Heart left ventricle (tissue), 16 donors: ENCODE measurements around the gene JAK3. TPM values are rescaled to one million over a fixed set of nuclear protein-coding genes. Genes with fewer than 3 reads are reported as not detected.

Experiments used
- ATAC-seq, 4 donors: fragments of 200-7000 bp; cut with Tn5 transposase; one replicate each; pipeline ENCODE4 v1.9.1; 2020 to 2022; ENCODE audit warnings: moderate library complexity in 4 of 4, mild to moderate bottlenecking in 3 of 4, moderate number of reproducible peaks in 1 of 4
- DNase-seq, 5 donors: peaks; one replicate each; pipeline ENCODE4 v3.0.0-alpha.2; 2020
- H3K27ac ChIP-seq, 12 donors: fragments of 200-600 bp; sonication (generic) in 4 of 12; one replicate each; pipeline versions ENCODE4 v1.5.0 to v1.8.0; 2016 to 2022; ENCODE audit warnings: mild to moderate bottlenecking in 2 of 12
- H3K27me3 ChIP-seq, 9 donors: fragments of 200-600 bp; sonication (generic) in 2 of 9; one replicate each; pipeline versions ENCODE4 v1.5.1 to v1.8.0; 2016 to 2022; ENCODE audit warnings: mild to moderate bottlenecking in 3 of 9
- H3K36me3 ChIP-seq, 9 donors: fragments of 200-600 bp; sonication (generic) in 2 of 9; one replicate each; pipeline versions ENCODE4 v1.5.0 to v1.8.0; 2018 to 2022; ENCODE audit warnings: mild to moderate bottlenecking in 2 of 9
- H3K4me1 ChIP-seq, 12 donors: fragments of 200-600 bp; sonication (generic) in 4 of 12; one replicate each; pipeline versions ENCODE4 v1.5.0 to v1.8.0; 2016 to 2022; ENCODE audit warnings: mild to moderate bottlenecking in 3 of 12
- H3K4me3 ChIP-seq, 12 donors: fragments of 200-600 bp; sonication (generic) in 4 of 12; one replicate each; pipeline versions ENCODE4 v1.5.0 to v1.8.0; 2017 to 2022; ENCODE audit warnings: mild to moderate bottlenecking in 9 of 12, moderate library complexity in 4 of 12
- H3K9me3 ChIP-seq, 12 donors: fragments of 200-600 bp; sonication (generic) in 4 of 12; one replicate each; pipeline versions ENCODE4 v1.5.0 to v1.8.0; 2016 to 2022; ENCODE audit warnings: mild to moderate bottlenecking in 1 of 12
- POLR2A ChIP-seq, 2 donors: fragments of 450-650 bp; IDR thresholded peaks; one replicate each; pipeline ENCODE4 v1.6.1; 2017; ENCODE audit warnings: antibody characterized with exemption in 2 of 2, mild to moderate bottlenecking in 2 of 2, moderate library complexity in 2 of 2
- WGBS, 4 donors: extraction: QIAGEN DNeasy Blood & Tissue Kit in 2 of 4; methylation state at CpG; one replicate each; pipeline versions ENCODE4 v1.1.5 to v1.1.7; 2013 to 2018; 5-methylcytosine and 5-hydroxymethylcytosine counted together
- intact Hi-C, 10 donors: fragments of 100-400 bp; cut with DNase I; formaldehyde crosslinking; loops; one replicate each; pipeline versions ENCODE4 v1.11.1 to v1.14.2; 2022
- polyA plus RNA-seq, 2 donors: library from polyadenylated mRNA; stranded (reverse); fragments of 200-250 nt; gene quantifications; one replicate each; pipeline ENCODE4 v1.2.3, GENCODE V29; 2013
- total RNA-seq, 9 donors: library from RNA; depleted of rRNA in 2 of 9; stranded (reverse); fragments of >200 nt in 2 of 9; fragmentation: NEBNext Ultra II Directional in 3 of 9; extraction: Animal tissue kit (Norgen Biotek cat#: 25700) in 3 of 9; gene quantifications; one replicate each; pipeline versions ENCODE4 v1.1.0 to v1.2.4, GENCODE V29; 2016 to 2023
- TF ChIP-seq, protein P1 (sequence below), 12 donors: fragments of 200-600 bp; sonication (generic) in 4 of 12; IDR thresholded peaks; one replicate each; pipeline versions ENCODE4 v1.5.0 to v1.8.0; 2018 to 2022; ENCODE audit warnings: antibody characterized with exemption in 12 of 12, mild to moderate bottlenecking in 5 of 12
- donor health status: ischemic (EF 13 %, LVEDD 7.1; RV severe dilation, severe dysfunction).
- donor health status: healthy with polysubstance abuse.
- donor health status: DM: no; HTN: yes; CAD: no.
- donor health status: DM: no; HTN: no; CAD: no.
- donor health status: ischemic (EF 25% LVEDD 6.9; RV normal size, moderate dysfunction).
- donor health status: ischemic (EF 25% LVEDD 5.7; RV mildly dilated, moderate dysfunction).
- donor health status: healthy.
- donor health status: DM: yes; HTN: yes; CAD: no.
- donor health status: ischemic (EF 35%, LVEDD 5.7; RV mildly dilated, moderate dysfunction).
- donor health status: nonischemic (EF 11% LVEDD 7.7; RV severe dilation, severe dysfunction).
- donor health status: DM: yes; HTN: yes; CAD: no.
- donor health status: PGD.
- donor health status: ischemic (EF 29% LVEDD 5.4; RV normal size, mild dysfunction).
- donor health status: nonischemic (EF 23%, LVEDD 6.1; RV moderate dilation, normal function).

JAK3 gene
- total and polyA plus RNA-seq, 11 donors, result 0.77 to 29.2 (median 1.8) TPM

DNA sequence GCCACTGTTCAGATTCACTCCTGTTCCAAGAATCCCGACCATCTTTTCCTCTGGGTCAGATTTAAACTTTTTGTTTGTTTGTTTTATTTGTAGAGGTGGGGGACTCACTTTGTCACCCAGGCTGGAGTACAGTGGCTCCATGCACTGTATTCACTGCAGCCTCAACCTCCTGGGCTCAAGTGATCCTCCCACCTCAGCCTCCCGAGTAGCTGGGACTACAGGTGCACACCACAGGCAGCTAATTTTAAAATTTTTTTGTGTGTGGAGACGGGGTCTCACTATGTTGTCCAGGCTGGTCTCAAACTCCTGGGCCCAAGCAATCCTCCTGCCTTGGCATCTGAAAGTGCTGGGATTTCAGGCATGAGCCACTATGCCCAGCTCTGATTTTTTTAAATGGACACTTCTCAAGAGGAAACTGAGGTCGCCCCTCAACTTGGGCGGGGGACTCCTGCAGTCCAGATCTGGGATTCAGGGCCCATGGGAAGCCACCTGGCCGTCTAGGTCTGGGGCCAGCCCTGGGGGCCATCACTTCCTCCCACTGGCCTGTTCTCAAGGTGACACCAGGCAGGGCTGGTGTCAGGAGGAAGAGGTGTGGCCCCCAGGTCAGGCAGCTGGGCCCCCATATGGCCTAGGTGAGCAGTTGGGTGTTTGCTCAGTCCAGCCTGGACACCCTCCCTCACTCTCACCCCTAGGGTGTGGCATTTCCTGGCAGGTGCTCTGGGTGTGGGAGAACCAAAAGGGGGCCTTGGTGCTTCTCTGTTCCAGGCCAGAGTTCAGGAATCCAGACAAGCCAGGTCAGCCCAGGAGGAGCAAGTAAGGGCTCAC is 51.6 kb downstream of the JAK3 start:
- intact Hi-C loops, result no loop called here
- H3K36me3 ChIP-seq, result no peaks in the 10 kb centered on the region
- TF ChIP-seq POLR2A (IDR thresholded peaks at IDR 0.05), result no peak
- TF ChIP-seq, protein P1, sequence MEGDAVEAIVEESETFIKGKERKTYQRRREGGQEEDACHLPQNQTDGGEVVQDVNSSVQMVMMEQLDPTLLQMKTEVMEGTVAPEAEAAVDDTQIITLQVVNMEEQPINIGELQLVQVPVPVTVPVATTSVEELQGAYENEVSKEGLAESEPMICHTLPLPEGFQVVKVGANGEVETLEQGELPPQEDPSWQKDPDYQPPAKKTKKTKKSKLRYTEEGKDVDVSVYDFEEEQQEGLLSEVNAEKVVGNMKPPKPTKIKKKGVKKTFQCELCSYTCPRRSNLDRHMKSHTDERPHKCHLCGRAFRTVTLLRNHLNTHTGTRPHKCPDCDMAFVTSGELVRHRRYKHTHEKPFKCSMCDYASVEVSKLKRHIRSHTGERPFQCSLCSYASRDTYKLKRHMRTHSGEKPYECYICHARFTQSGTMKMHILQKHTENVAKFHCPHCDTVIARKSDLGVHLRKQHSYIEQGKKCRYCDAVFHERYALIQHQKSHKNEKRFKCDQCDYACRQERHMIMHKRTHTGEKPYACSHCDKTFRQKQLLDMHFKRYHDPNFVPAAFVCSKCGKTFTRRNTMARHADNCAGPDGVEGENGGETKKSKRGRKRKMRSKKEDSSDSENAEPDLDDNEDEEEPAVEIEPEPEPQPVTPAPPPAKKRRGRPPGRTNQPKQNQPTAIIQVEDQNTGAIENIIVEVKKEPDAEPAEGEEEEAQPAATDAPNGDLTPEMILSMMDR (IDR thresholded peaks at IDR 0.05), result no peak
- DNase-seq (no peak), ATAC-seq (no peak)
- H3K4me3 ChIP-seq, result no peak overlapping the region
- no peak overlapping the region for H3K27ac ChIP-seq
- WGBS, 4 donors, result 51 to 68% (median 58%) methylated on average over 6 of the region's 6 CpGs
- peaks cover 0 to 19% (median 0%) of the 10 kb centered on the region in 12 donors for H3K4me1 ChIP-seq
- peaks cover 12 to 82% (median 35%) of the 10 kb centered on the region in 9 donors for H3K27me3 ChIP-seq
- no peaks in the 10 kb centered on the region for H3K9me3 ChIP-seq

DNA sequence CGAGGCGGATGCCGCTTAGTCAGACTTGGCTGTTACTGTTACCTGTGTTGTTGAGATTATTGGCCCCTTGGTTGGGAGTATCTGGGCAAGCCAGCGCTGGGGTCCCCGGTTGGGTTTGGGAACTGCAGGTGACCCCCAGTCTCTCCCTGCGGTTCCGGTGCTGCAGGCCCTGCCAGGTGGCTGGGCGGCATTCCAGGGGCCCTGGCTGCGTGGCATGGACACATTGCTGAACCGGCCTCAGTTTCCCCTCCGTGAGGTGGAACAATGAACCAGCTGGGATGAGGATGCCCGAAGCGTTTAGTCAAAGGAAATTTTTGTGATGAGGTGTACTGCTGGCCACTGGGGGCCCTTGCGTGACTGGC is 52.3 kb downstream of the JAK3 start:
- H3K4me3 ChIP-seq, result peak overlapping the region in 1 of 12 donors; percentile 25
- H3K36me3 ChIP-seq, result no peaks in the 10 kb centered on the region
- 18 to 41% (median 27%) methylated on average over 6 to 14 of the region's 14 CpGs for WGBS, 4 donors
- H3K27ac ChIP-seq, result no peak overlapping the region
- no peak for DNase-seq
- TF ChIP-seq POLR2A (IDR thresholded peaks at IDR 0.05), result no peak
- TF ChIP-seq, protein P1 (IDR thresholded peaks at IDR 0.05), result no peak
- intact Hi-C loops, result no loop called here
- H3K27me3 ChIP-seq, result peaks cover 12 to 77% (median 35%) of the 10 kb centered on the region in 9 donors
- no peak for ATAC-seq
- H3K9me3 ChIP-seq, result no peaks in the 10 kb centered on the region
- peaks cover 0 to 20% (median 0%) of the 10 kb centered on the region in 12 donors for H3K4me1 ChIP-seq

DNA sequence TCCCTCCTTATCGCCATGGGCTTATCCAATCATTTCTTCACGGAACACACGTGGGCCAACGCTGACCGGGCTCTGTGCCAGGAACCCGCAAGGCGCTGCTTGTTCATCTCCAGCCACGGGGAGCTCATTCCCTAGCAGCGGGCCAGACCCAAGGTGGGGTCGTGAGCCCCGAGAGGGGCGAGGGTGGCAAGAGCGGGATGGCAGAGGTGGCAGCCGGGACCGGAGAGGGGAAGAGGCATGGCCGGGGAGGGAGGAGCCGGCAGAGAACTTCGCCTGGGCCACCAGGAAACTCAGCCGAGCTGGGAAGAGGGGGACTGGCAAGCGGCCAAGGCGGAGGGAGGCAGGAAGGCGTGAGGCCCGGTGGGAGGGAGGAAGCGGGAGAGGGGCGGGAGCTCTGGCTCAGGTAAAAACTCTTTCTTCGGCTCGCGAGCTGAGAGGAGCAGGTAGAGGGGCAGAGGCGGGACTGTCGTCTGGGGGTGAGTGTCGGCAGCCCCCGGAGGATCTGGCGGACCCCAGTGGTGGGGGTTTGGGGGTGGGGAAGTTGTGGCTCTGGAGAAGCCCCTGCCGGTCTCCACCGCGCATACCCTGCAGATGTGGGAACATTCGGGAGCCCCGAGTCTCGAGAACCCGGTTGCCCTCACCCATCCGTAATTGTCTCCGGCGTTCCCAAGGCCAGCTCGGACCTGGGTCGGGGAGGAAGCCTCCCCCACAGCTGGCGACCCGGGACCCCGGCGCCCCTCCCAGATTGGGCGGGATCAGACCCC is 52.9 kb downstream of the JAK3 start, which contains the start of gene B3GNT3:
B3GNT3 (plus strand) TSS at position 408 of the 764 bp plus-strand sequence. CDS start 12,670 bp downstream, outside the sequence.
- H3K9me3 ChIP-seq, result no peaks in the 10 kb centered on the region
- H3K4me1 ChIP-seq, result peaks cover 0 to 20% (median 0%) of the 10 kb centered on the region in 12 donors
- H3K27me3 ChIP-seq, result peaks cover 12 to 71% (median 34%) of the 10 kb centered on the region in 9 donors
- intact Hi-C loops, result no loop called here
- ATAC-seq, result no peak
- H3K4me3 ChIP-seq, result peak within 1 kb of the TSS in 1 of 12 donors; percentile 25
- H3K27ac ChIP-seq, result no peak within 1 kb of the TSS
- peak in 1 of 5 donors; percentile 76 for DNase-seq
- no peaks in the 10 kb centered on the region for H3K36me3 ChIP-seq
- WGBS, 4 donors, result 3 to 11% (median 6%) methylated on average over 27 to 50 of the region's 50 CpGs
- TF ChIP-seq POLR2A (IDR thresholded peaks at IDR 0.05), result no peak
- TF ChIP-seq, protein P1 (IDR thresholded peaks at IDR 0.05), result no peak

DNA sequence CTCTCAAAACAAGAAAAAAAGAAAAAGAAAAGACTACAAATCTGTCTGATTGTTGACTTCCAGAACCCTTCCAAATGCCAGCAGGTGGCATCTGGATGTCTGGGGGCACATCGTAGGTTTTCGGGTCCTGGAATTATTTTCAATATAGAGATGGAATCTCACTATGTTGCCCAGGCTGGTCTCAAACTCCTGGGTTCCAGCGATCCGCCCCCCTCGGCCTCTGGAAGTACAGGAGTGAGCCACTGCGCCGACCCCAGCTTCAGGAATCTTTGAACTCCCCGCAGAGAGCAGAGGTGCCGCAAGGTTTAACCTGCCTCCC is 53.4 kb downstream of the JAK3 start:
- H3K36me3 ChIP-seq, result no peaks in the 10 kb centered on the region
- intact Hi-C loops, result no loop called here
- TF ChIP-seq, protein P1 (IDR thresholded peaks at IDR 0.05), result no peak
- no peaks in the 10 kb centered on the region for H3K9me3 ChIP-seq
- peak overlapping the region in 1 of 12 donors; percentile 25 for H3K4me3 ChIP-seq
- no peak for DNase-seq
- no peak for ATAC-seq
- H3K27ac ChIP-seq, result no peak overlapping the region
- 44 to 57% (median 53%) methylated on average over 9 of the region's 9 CpGs for WGBS, 4 donors
- peaks cover 0 to 20% (median 0%) of the 10 kb centered on the region in 12 donors for H3K4me1 ChIP-seq
- peaks cover 12 to 72% (median 33%) of the 10 kb centered on the region in 9 donors for H3K27me3 ChIP-seq
